Mammary epithelial cell (primary cell): ENCODE data around the gene TCF25.

ENCODE experiments used
- CTCF ChIP-seq, 2 donors: IDR thresholded peaks in 1 of 2; conservative IDR thresholded peaks in 1 of 2; 2 replicates each; pipeline ENCODE4 v1.5.1; 2011 to 2012; ENCODE audit warnings: inconsistent platforms in 2 of 2, low read length in 2 of 2, mild to moderate bottlenecking in 2 of 2, control low read depth in 1 of 2, low read depth in 1 of 2; ENCODE audit not compliant: insufficient read depth in 1 of 2; ENCODE audit errors: extremely low read depth in 1 of 2
- EZH2 ChIP-seq: IDR thresholded peaks from 2 replicates; pipeline ENCODE4 v1.6.1; 2012; ENCODE audit warnings: low read length, inconsistent platforms, borderline replicate concordance

DNA sequence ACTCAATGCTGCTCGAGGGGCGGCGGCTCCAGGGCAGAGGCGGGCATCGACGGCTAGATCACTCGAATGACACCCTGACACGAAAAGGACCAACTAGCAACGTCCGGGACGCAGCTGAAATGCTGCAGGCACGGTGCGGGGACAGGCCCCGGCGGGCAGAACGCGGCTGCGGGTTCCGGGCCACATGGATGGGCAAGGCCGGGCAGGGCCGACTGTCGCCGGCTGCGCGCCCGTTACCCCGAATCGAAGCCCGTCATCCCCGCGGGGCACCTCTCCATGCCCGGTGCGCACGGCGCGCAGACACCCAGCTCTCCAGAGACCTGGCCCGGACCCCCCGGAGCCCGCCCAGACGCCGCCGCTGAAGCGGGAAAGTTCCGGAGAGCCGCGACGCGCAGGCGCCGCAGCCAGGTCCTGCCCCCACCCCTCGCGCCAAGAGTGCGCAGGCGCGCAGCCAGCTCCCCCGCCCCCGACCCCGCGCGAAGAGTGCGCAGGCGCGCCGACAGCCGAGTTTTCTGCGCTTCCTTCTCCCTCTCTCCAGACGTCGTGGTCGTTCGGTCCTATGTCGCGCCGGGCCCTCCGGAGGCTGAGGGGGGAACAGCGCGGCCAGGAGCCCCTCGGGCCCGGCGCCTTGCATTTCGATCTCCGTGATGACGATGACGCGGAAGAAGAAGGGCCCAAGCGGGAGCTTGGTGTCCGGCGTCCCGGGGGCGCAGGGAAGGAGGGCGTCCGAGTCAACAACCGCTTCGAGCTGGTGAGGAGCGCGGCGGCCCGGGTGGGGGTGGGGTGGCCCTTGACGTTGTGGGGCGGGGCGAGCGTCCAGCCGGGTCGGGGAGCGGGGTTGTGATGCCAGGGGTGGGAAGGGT, at the start of gene TCF25:
- TF ChIP-seq CTCF (conservative IDR thresholded peaks at IDR 0.05 in 1 of 2, IDR thresholded peaks at IDR 0.05 in 1 of 2; ENCODE audit: extremely low read depth in 1 of 2, insufficient read depth in 1 of 2, low read depth in 1 of 2, low read length in 2 of 2): no peak
- no peak for TF ChIP-seq EZH2
